ENCODE data around the gene TMEM170B. TPM values are rescaled to one million over a fixed set of nuclear protein-coding genes. Genes with fewer than 3 reads are reported as not detected.

TMEM170B gene
- total RNA-seq, 1 donor from 2014 or later, result 19.7 TPM

DNA sequence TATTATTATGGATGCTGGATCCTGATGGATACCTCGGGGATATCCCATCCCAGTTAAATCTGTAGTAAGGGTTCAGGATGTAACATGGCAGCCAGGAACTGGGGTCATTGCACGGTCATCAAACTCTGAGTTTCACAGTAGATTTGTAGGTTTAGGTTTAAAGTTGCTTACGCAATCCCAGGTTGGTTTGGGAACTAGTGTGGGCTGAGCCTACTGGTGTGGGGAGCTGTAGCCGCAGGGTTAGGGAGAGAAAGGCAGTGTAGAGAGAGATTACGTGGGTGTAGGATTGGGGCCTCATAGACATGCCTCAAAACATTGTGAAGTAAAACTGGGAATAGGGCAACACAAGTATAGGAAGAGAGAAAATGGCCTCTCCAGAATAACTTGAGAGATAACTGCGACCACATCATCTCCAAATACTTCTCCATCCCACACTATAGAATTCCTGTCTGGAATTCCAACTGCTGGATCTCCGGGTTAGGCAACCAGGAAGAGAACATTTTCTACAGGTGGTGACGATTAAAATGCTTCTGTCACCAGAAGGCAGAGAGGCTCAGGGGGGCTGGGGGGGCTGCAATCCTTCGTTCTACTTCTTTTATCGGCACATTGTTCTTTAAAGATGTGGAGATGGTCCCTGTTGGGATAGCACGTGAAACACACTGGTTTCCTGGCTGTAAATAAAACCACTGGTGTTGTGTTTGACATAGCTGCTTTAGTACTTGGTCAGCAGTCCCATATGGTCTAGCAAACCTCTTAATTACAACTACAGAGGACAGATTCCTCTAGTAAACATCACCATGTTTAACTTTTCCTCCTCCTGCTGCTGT is 44.9 kb upstream of the TMEM170B start:
- Histone ChIP-seq H3K9ac (no peak overlapping the region), H3K27ac (no peak overlapping the region), H3K4me1 (no peaks in the 10 kb centered on the region), H3K4me3 (no peak overlapping the region), H3K27me3 (no peaks in the 10 kb centered on the region), H3K4me2 (no peak overlapping the region), H3F3A (ENCODE audit: low read depth) (no peaks in the 10 kb centered on the region), H4K20me1 (ENCODE audit: low read depth) (no peaks in the 10 kb centered on the region), H3K36me3 (no peaks in the 10 kb centered on the region), H2AFZ (replicated peaks) (no peak overlapping the region), H3K79me2 (ENCODE audit: low read depth) (no peaks in the 10 kb centered on the region), H3K9me3 (ENCODE audit: low read depth) (no peaks in the 10 kb centered on the region)
- Mint-ChIP-seq H3K27ac (no peak overlapping the region), H3K36me3 (no peaks in the 10 kb centered on the region), H3K4me1 (peaks cover 15% of the 10 kb centered on the region), H3K4me3 (no peak overlapping the region), H3K27me3 (ENCODE audit: insufficient read depth, low read depth) (no peaks in the 10 kb centered on the region), H3K9me3 (no peaks in the 10 kb centered on the region)
- DNase-seq (ENCODE audit: low spot score), result no peak
- TF ChIP-seq EZH2 (IDR thresholded peaks at IDR 0.05) (no peak), EZH2phosphoT487 (IDR thresholded peaks at IDR 0.05) (no peak)
- TF ChIP-seq, protein P1, sequence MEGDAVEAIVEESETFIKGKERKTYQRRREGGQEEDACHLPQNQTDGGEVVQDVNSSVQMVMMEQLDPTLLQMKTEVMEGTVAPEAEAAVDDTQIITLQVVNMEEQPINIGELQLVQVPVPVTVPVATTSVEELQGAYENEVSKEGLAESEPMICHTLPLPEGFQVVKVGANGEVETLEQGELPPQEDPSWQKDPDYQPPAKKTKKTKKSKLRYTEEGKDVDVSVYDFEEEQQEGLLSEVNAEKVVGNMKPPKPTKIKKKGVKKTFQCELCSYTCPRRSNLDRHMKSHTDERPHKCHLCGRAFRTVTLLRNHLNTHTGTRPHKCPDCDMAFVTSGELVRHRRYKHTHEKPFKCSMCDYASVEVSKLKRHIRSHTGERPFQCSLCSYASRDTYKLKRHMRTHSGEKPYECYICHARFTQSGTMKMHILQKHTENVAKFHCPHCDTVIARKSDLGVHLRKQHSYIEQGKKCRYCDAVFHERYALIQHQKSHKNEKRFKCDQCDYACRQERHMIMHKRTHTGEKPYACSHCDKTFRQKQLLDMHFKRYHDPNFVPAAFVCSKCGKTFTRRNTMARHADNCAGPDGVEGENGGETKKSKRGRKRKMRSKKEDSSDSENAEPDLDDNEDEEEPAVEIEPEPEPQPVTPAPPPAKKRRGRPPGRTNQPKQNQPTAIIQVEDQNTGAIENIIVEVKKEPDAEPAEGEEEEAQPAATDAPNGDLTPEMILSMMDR (IDR thresholded peaks at IDR 0.05), result no peak

DNA sequence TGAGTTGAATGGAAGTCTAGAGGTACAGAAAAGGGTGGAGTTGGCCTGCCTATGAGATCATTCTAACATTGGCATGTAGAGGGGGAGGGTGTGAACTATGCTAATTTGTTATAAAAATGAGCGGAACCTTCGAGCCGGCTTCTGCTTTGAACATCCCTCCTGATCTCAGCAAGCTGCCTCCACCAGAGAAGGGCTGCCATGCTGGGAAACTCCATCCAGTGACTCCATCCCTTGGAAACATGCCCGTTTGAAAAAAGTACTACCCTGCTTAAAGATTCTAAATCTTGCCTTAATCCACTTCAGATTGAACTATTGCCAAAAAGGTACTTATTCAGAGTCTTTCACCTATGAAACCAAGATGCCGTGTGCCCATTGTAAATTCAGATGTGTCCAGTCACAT is 43.6 kb upstream of the TMEM170B start:
- Mint-ChIP-seq H3K36me3 (no peaks in the 10 kb centered on the region), H3K27me3 (ENCODE audit: insufficient read depth, low read depth) (no peaks in the 10 kb centered on the region), H3K27ac (no peak overlapping the region), H3K4me1 (peaks cover 12% of the 10 kb centered on the region), H3K9me3 (no peaks in the 10 kb centered on the region), H3K4me3 (no peak overlapping the region)
- Histone ChIP-seq H3K27me3 (no peaks in the 10 kb centered on the region), H3K4me3 (no peak overlapping the region), H3K27ac (no peak overlapping the region), H3K9me3 (ENCODE audit: low read depth) (no peaks in the 10 kb centered on the region), H3K4me1 (no peaks in the 10 kb centered on the region), H3K79me2 (ENCODE audit: low read depth) (no peaks in the 10 kb centered on the region), H3K36me3 (no peaks in the 10 kb centered on the region), H3K4me2 (no peak overlapping the region), H4K20me1 (ENCODE audit: low read depth) (no peaks in the 10 kb centered on the region), H3F3A (ENCODE audit: low read depth) (no peaks in the 10 kb centered on the region), H2AFZ (replicated peaks) (no peak overlapping the region), H3K9ac (no peak overlapping the region)
- TF ChIP-seq, protein P1 (IDR thresholded peaks at IDR 0.05), result no peak
- TF ChIP-seq EZH2 (IDR thresholded peaks at IDR 0.05) (no peak), EZH2phosphoT487 (IDR thresholded peaks at IDR 0.05) (no peak)
- no peak for DNase-seq (ENCODE audit: low spot score)

DNA sequence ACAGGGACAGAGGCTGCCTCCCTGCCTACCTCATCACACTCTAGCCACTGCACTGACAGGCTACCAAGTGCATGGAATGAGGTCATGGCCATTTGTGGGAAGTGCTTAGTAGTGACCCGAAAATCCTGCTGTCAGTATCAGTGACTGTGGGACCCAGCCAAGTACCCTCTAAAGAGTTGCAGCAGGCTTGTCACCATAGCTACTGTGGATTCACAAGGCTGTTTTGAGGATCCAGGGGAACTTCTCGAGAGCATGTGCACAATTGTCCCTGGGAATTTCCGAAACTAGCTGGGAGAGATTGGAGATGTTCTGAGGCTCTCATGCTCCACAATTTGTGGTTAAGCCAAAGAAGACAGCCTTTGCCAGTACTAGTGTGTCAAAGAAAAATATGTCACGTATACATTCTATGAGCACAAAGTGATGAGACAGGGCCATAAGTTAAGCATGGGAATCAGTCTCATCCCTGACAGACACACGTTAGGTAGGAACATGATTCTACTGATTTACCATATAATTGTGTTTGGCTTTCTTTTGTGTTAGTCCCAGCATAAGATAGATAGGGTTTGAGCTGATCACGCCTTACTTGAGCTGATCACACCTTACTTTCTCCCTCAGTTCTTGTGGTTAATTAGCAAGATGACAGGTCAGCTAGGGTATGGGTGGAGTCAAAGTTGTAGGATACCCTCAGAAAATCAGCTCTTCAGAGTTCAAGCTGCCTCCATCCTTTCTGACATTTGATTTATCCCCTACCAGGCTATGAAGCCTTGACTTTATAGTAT is 42.6 kb upstream of the TMEM170B start:
- Histone ChIP-seq H3K36me3 (no peaks in the 10 kb centered on the region), H3K79me2 (ENCODE audit: low read depth) (no peaks in the 10 kb centered on the region), H3K4me2 (no peak overlapping the region), H3K9ac (no peak overlapping the region), H3K4me1 (no peaks in the 10 kb centered on the region), H2AFZ (replicated peaks) (no peak overlapping the region), H4K20me1 (ENCODE audit: low read depth) (no peaks in the 10 kb centered on the region), H3K27ac (no peak overlapping the region), H3K27me3 (no peaks in the 10 kb centered on the region), H3K9me3 (ENCODE audit: low read depth) (no peaks in the 10 kb centered on the region), H3F3A (ENCODE audit: low read depth) (no peaks in the 10 kb centered on the region), H3K4me3 (no peak overlapping the region)
- Mint-ChIP-seq H3K4me3 (no peak overlapping the region), H3K36me3 (no peaks in the 10 kb centered on the region), H3K9me3 (no peaks in the 10 kb centered on the region), H3K27ac (no peak overlapping the region), H3K4me1 (peaks cover 12% of the 10 kb centered on the region), H3K27me3 (ENCODE audit: insufficient read depth, low read depth) (no peaks in the 10 kb centered on the region)
- TF ChIP-seq EZH2 (IDR thresholded peaks at IDR 0.05) (no peak), EZH2phosphoT487 (IDR thresholded peaks at IDR 0.05) (no peak)
- DNase-seq (ENCODE audit: low spot score), result no peak

All from neural progenitor cell (in vitro differentiated cells).